ENCODE data around the gene SLC5A10.

DNA sequence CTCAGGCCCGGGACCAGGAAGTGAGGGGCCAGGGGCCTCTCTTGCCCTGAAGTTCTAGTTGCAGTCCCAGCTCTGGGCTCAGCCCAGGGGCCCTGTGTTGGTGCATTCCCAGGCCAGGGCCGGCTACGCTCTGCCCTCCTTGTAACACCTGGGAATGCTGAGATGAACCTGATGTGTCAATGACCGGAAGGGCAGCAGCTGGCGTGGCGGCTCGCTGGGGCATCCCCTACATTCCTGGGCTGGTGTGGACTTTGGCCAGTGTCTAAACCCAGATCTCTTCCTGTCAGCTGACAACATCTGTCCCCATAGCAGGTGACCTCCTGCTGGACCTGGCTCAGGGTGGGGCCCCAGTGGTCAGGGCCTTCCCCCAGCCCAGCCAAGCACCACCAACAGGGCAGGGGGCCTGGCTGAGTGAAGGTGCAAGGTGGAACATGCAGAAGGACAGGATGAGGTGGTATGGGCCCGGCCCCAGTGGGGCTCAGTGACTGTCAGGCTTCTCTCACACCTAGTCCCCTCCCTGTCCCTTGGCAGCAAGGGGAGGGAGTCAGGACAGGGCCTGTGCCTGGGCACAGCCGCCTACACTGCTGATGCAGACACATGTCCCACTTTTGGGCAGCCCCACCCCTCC is 36.7 kb downstream of the SLC5A10 start:
- no peak for TF ChIP-seq CTCF (conservative IDR thresholded peaks at IDR 0.05)
- no peak for TF ChIP-seq ZFX (IDR thresholded peaks at IDR 0.05)

Measured in C4-2B (cell line).